Gastroesophageal sphincter (tissue), 2 donors: ENCODE results near the gene RAB32.

ENCODE experiments used
- EP300 ChIP-seq: sonication (generic); formaldehyde crosslinking; IDR thresholded peaks from one replicate; pipeline ENCODE4 v1.6.1; 2017; ENCODE audit warnings: antibody characterized with exemption, mild to moderate bottlenecking
- POLR2A ChIP-seq, 2 donors: fragments of 450-650 bp; IDR thresholded peaks; one replicate each; pipeline ENCODE4 v1.6.1; 2017; ENCODE audit warnings: antibody characterized with exemption in 2 of 2, mild to moderate bottlenecking in 2 of 2, moderate library complexity in 1 of 2

DNA sequence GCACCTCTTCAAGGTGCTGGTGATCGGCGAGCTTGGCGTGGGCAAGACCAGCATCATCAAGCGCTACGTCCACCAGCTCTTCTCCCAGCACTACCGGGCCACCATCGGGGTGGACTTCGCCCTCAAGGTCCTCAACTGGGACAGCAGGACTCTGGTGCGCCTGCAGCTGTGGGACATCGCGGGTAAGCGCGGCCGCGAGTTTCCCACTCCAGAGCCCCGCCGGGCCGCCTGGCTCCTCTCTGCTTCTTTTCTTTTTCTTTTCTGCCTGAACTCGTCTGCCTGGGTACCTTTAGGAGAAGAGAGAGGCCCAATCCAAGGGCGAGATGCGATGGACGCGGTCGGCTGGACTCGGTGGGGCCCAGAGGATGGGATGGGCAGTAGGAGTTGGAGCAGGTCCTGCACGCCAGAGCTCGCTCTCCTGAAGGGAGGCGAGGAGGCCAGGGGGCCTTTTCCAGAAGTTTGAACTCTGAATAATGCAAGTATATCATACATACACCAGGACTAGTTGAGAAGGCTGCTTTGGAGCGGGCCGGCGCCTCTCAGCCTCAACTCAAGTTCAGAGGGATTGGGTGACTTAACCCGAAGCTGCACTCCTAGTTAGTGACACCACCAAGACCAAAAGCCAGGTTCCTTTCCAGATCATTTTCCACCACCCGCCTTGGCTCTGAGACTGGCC is 445 bp downstream of the RAB32 start:
- TF ChIP-seq EP300 (no peak), POLR2A (IDR thresholded peaks at IDR 0.05) (no peak)
